AG10803 (cell line): ENCODE data around the gene CABCOCO1.
"Not testable (repeated sequence)": the region's sequence is repeated elsewhere in the genome, so short reads cannot be mapped to it uniquely, and the experiment has no call there.

Experiments
- DNase-seq: peaks from one replicate; pipeline ENCODE4 v3.0.0; 2010; ENCODE audit warnings: low read depth
- H3K4me3 ChIP-seq: 2 replicates; pipeline ENCODE4 v1.5.1; 2011; ENCODE audit warnings: mild to moderate bottlenecking, low read length, control low read depth
- TF ChIP-seq, protein P1 (sequence below): conservative IDR thresholded peaks from 2 replicates; pipeline ENCODE4 v1.5.1; 2011; ENCODE audit warnings: mild to moderate bottlenecking, low read length, control low read depth, inconsistent platforms

Gene CABCOCO1

DNA sequence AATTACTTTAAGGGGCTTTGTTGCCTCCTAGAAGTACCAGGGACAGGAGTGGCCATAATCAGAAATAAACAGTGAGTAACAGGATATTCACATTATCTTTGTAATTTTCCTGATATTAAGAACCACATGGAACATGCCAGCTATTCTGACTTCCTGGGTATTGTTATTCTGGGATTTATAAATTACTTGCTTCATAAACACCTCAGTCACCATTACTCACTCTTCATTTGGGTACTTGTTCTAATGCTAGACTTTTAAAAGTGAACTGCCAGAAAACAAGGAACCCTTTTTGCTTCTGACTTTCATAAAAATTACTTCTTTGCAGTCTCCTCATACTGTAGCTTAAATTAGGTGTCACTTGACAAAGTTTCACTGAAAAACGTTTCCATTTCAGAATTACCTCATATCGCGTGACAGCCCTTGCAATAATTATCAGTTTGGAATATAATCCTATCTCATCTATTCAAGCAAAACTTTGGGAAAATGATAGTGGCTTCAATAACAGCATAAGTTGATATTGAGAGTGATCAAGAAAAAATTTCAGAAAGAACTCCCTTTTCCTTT lies 29.8 kb downstream of the CABCOCO1 start:
- no peak overlapping the region for H3K4me3 ChIP-seq
- DNase-seq = no peak
- TF ChIP-seq, protein P1, sequence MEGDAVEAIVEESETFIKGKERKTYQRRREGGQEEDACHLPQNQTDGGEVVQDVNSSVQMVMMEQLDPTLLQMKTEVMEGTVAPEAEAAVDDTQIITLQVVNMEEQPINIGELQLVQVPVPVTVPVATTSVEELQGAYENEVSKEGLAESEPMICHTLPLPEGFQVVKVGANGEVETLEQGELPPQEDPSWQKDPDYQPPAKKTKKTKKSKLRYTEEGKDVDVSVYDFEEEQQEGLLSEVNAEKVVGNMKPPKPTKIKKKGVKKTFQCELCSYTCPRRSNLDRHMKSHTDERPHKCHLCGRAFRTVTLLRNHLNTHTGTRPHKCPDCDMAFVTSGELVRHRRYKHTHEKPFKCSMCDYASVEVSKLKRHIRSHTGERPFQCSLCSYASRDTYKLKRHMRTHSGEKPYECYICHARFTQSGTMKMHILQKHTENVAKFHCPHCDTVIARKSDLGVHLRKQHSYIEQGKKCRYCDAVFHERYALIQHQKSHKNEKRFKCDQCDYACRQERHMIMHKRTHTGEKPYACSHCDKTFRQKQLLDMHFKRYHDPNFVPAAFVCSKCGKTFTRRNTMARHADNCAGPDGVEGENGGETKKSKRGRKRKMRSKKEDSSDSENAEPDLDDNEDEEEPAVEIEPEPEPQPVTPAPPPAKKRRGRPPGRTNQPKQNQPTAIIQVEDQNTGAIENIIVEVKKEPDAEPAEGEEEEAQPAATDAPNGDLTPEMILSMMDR = no peak

DNA sequence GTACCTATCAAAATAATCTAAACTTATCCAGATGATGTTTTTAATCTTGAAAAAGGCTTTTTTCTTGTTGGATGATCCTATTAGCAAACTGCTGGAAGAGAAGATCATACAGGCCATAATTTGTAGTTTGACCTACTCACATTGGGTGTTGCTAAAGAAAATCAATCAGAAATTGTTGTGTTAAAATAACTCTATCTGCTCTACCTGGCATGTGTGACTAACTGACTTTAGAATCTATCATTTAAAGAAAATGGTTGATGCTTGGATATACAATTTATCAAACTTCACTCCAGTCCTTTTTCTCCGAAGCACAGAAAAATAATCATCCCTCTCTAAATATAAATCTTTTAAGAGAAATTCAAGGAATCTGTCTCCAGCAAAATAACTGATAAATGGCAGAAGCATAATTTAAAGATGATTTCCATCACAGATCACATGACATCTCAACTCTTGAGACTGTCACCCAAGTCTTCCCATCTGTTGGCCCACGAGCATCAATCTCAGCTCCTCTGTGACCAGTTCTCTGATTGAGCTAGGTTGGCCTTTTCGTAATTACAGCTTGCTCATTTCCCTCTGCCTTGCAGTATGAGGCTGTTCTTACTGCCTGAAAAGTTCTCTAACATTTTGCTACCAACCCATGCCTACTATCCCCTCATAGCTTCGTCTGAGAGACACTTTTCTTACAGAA lies 36.4 kb downstream of the CABCOCO1 start:
- TF ChIP-seq, protein P1 = no peak
- no peak overlapping the region for H3K4me3 ChIP-seq
- DNase-seq = no peak

DNA sequence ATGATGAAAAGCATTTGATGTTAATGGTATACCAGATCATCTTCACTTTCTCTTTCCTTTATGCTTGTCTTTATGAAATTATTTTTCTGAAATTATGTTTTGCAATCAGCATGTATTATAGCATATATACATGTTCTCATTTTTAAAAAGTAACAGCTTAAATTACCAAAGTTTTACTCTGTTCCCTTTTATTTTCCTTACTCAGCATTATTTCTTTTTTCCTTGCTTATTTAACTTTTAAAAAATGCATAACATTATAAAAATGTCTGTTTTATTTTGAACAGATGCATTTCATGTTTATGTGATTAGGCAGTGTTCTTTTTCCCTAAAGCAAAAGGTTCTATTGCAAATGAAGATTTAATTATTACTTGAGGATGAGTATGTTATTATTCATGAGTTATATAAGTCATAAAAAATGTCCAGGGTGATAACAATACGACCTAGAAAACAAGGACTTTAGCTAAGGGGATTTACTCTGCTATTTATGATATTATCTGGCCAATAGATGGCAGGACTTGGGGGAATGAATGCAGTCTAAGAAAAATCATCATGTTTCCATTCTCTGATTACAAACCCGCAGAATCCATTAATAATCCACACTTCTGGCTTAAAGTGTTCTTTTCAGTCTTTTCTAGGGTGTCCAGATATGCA lies 38.5 kb downstream of the CABCOCO1 start:
- no peak for DNase-seq
- no peak overlapping the region for H3K4me3 ChIP-seq
- TF ChIP-seq, protein P1 = peak; percentile 22; the same call in 1 of the 2 replicates

DNA sequence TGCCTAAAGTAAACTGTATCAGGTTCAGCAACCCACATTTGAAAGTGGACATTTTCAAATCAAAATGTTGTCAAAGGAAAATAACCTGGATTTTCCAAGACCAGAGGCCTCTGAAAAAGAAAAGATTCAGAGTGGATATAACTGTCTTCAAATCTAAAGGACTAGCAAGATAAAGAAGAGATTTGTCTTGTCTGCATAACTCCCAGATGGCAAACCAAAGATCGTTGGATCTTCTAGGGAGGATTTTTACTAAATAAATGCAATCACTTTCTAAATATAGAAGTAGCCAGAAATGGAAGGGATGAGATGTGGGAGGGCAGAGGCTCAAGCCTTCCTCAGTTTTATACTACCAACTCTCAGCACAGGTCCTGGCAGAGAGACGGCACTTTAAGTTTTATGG lies 39.0 kb downstream of the CABCOCO1 start:
- no peak overlapping the region for H3K4me3 ChIP-seq
- TF ChIP-seq, protein P1 = no peak
- no peak for DNase-seq

DNA sequence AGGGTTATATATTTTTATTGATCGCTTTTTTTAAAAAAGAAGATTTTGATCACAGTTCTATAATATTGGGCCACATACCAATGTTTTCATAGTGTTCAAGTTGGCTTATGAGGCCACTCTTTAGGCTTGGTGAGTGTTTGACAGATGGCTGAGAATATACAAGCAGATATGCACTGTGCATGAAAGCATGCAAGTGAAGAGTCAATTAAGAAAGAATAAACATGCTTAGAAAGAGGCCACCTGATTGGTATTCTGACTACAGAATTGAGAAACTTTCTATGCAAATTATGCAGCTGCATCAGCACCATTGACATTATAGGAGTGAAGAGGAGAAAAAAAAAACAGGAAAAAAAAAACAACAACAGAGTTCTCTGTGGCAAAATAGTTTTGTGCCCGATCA lies 39.9 kb downstream of the CABCOCO1 start:
- TF ChIP-seq, protein P1 = no peak
- H3K4me3 ChIP-seq = no peak overlapping the region
- no peak for DNase-seq

DNA sequence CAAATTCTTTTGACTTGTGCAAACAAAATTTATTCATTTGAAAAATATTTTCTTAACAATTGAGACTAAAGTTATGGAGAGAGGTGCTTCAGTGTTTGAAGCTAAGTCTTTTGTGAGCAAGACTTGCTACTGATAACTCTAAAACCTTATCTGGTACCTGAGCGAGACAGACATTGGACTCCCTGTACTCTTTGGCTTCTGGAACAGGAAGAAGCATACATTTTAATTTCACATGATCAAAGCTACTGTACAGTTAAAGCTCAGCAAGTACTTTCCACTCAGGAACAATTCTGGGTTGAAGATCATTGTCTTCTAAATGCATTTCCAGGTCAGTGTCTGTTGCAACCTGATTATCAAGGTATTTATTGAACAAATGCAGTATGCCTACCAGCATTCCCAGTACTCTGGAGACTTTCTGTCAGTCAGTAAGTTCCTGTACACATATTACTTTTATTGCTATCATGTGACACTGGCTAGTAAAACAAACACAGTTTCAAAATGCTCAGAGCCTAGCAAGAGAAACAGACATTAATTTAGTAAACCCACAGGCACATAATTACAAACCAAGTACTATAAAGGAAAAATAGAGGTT lies 42.4 kb downstream of the CABCOCO1 start:
- no peak for DNase-seq
- no peak overlapping the region for H3K4me3 ChIP-seq
- TF ChIP-seq, protein P1 = no peak

DNA sequence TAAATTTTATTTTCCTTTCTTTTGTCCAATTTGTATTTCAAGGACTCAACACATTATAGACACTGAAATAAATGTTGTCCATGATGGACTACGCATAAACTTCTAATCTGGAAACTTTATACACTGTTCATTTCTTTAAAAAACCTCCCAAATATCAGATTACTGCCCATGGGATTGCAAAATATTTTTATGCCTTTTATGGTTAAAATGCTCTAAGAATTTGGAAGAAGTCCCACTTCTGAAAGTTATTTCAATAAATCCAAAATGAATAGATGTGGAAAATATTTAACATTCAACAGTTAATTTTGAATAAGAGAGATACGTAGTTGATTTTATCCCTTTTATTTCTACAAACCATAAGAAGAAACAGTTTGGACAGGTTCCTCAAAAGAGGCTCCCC lies 46.1 kb downstream of the CABCOCO1 start:
- DNase-seq = peak; percentile 33
- no peak overlapping the region for H3K4me3 ChIP-seq
- TF ChIP-seq, protein P1 = no peak

DNA sequence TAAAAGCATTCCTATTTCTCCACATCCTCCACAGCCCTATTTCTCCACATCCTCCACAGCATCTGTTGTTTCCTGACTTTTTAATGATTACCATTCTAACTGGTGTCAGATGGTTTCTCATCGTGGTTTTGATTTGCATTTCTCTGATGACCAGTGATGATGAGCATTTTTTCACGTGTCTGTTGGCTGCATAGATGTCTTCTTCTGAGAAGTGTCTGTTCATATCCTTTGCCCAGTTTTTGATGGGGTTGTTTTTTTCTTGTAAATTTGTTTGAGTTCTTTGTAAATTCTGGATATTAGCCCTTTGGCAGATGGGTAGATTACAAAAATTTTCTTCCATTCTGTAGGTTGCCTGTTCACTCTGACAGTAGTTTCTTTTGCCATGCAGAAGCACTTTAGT lies 49.4 kb downstream of the CABCOCO1 start:
- DNase-seq, H3K4me3 ChIP-seq: not testable (repeated sequence)

DNA sequence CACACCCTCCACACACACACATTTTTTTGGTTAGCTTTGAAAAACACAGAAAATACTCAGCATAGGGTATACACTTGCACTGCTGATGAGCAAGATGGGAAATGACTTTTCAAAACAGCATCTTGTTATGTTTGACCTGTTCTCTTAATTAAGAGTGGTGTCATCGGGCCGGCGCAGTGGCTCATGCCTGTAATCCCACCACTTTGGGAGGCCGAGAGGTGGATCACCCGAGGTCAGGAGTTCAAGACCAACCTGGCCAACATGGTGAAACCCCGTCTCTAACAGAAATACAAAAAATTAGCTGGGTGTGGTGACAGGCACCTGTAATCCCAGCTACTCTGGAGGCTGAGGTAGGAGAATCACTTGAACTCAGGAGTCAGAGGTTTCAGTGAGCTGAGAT lies 56.7 kb downstream of the CABCOCO1 start:
- DNase-seq, H3K4me3 ChIP-seq: not testable (repeated sequence)
